Transverse colon (tissue), 4 donors: ENCODE data around the gene MAGEB2.

Source experiments
- EP300 ChIP-seq: sonication (generic); formaldehyde crosslinking; IDR thresholded peaks from one replicate; pipeline ENCODE4 v1.6.1; 2017; ENCODE audit warnings: antibody characterized with exemption, low read depth
- POLR2A ChIP-seq: fragments of 450-650 bp; IDR thresholded peaks from one replicate; pipeline ENCODE4 v1.6.1; 2016; ENCODE audit warnings: antibody characterized with exemption, mild to moderate bottlenecking, moderate library complexity
- POLR2AphosphoS5 ChIP-seq, 3 donors: sonication (generic); formaldehyde crosslinking; IDR thresholded peaks; one replicate each; pipeline ENCODE4 v1.6.1; 2016; ENCODE audit warnings: antibody characterized with exemption in 3 of 3
- TF ChIP-seq, protein P1 (sequence below), 5 experiments: fragments of 200-600 bp in 3 of 5; fragments of 450-650 bp in 2 of 5; sonication (generic) in 3 of 5; IDR thresholded peaks; 1 replicate in 2 of 5; 2 replicates in 3 of 5; pipeline ENCODE4 v1.5.1; 2016 to 2017; ENCODE audit warnings: antibody characterized with exemption in 5 of 5, inconsistent platforms in 3 of 5, mild to moderate bottlenecking in 2 of 5, moderate library complexity in 1 of 5

DNA sequence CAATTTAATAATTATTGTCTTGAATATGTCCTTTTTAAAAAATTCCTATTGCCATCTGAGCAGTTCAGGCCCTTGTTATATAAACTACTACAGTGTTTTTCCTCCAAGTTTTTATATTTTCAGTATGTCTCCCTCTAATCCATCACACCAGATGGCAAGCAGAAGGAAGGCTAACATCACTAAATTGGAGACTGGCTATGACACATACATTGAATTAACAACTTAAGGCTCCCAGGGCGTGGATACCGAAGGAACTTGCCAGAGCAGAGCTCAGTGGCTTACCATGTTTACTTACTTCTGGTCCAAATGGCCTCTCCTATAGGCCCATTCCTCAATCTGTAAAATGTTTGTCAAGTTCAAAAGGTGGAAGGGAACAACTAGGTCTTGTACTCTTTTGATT lies 44.6 kb downstream of the MAGEB2 start:
- TF ChIP-seq POLR2AphosphoS5 (IDR thresholded peaks at IDR 0.05) (no peak), POLR2A (no peak), EP300 (no peak)
- TF ChIP-seq, protein P1, sequence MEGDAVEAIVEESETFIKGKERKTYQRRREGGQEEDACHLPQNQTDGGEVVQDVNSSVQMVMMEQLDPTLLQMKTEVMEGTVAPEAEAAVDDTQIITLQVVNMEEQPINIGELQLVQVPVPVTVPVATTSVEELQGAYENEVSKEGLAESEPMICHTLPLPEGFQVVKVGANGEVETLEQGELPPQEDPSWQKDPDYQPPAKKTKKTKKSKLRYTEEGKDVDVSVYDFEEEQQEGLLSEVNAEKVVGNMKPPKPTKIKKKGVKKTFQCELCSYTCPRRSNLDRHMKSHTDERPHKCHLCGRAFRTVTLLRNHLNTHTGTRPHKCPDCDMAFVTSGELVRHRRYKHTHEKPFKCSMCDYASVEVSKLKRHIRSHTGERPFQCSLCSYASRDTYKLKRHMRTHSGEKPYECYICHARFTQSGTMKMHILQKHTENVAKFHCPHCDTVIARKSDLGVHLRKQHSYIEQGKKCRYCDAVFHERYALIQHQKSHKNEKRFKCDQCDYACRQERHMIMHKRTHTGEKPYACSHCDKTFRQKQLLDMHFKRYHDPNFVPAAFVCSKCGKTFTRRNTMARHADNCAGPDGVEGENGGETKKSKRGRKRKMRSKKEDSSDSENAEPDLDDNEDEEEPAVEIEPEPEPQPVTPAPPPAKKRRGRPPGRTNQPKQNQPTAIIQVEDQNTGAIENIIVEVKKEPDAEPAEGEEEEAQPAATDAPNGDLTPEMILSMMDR (IDR thresholded peaks at IDR 0.05), result no peak
